HG02840 (cell line): ENCODE results near the gene PRKD2.
"Not testable (repeated sequence)": the region's sequence is repeated elsewhere in the genome, so short reads cannot be mapped to it uniquely, and the experiment has no call there.

Experiments used
- ATAC-seq: cut with Tn5 transposase; IDR thresholded peaks from one replicate; pipeline ENCODE4 v1.9.1; 2021; ENCODE audit warnings: mild to moderate bottlenecking, moderate library complexity, moderate number of reproducible peaks; ENCODE audit not compliant: unreplicated experiment, low FRiP score

Gene PRKD2

GRCh38 chr19:46713781-46714443 lies 3.0 kb downstream of the PRKD2 start:
- no peak for ATAC-seq

GRCh38 chr19:46712768-46713338 lies 4.1 kb downstream of the PRKD2 start:
- not testable (repeated sequence) for ATAC-seq

GRCh38 chr19:46710687-46711086 lies 6.2 kb downstream of the PRKD2 start:
- ATAC-seq: no peak

- no peak for ATAC-seq
Measured at GRCh38 chr19:46704379-46705076, 12.4 kb downstream of the PRKD2 start.

- no peak for ATAC-seq
Measured at GRCh38 chr19:46700704-46701103, 16.2 kb downstream of the PRKD2 start.

GRCh38 chr19:46698395-46699321 lies 18.3 kb downstream of the PRKD2 start:
- ATAC-seq: no peak

GRCh38 chr19:46697204-46697960 lies 19.5 kb downstream of the PRKD2 start:
- ATAC-seq: no peak

- no peak for ATAC-seq
Measured at GRCh38 chr19:46696866-46697203, 20.1 kb downstream of the PRKD2 start.

GRCh38 chr19:46696052-46696451 lies 20.9 kb downstream of the PRKD2 start:
- ATAC-seq: no peak

- ATAC-seq: no peak
Measured at GRCh38 chr19:46693760-46694159, 23.2 kb downstream of the PRKD2 start.

GRCh38 chr19:46692918-46693722 lies 23.8 kb downstream of the PRKD2 start:
- no peak for ATAC-seq

GRCh38 chr19:46691948-46692347 lies 25.0 kb downstream of the PRKD2 start:
- ATAC-seq: no peak

- no peak for ATAC-seq
Measured at GRCh38 chr19:46691104-46691503, 25.8 kb downstream of the PRKD2 start.

- no peak for ATAC-seq
Measured at GRCh38 chr19:46689358-46689757, 27.6 kb downstream of the PRKD2 start.

- ATAC-seq: no peak
Measured at GRCh38 chr19:46687438-46688145, 29.3 kb downstream of the PRKD2 start.

GRCh38 chr19:46685189-46685588 lies 31.7 kb downstream of the PRKD2 start:
- no peak for ATAC-seq

GRCh38 chr19:46678110-46678732 lies 38.7 kb downstream of the PRKD2 start:
- no peak for ATAC-seq

GRCh38 chr19:46674416-46675178 lies 42.3 kb downstream of the PRKD2 start:
- ATAC-seq: no peak
